Loucy (cell line): ENCODE results near the gene SP110.

ENCODE experiments used
- CTCF ChIP-seq: fragments of 200-600 bp; sonication (generic); conservative IDR thresholded peaks from 2 replicates; pipeline ENCODE4 v1.5.1; 2014; ENCODE audit warnings: mild to moderate bottlenecking, antibody characterized with exemption, low read length
- EZH2phosphoT487 ChIP-seq: fragments of 200-600 bp; IDR thresholded peaks from 2 replicates; pipeline ENCODE4 v1.6.1; 2018; ENCODE audit warnings: antibody characterized with exemption, mild to moderate bottlenecking, moderate library complexity, borderline replicate concordance

DNA sequence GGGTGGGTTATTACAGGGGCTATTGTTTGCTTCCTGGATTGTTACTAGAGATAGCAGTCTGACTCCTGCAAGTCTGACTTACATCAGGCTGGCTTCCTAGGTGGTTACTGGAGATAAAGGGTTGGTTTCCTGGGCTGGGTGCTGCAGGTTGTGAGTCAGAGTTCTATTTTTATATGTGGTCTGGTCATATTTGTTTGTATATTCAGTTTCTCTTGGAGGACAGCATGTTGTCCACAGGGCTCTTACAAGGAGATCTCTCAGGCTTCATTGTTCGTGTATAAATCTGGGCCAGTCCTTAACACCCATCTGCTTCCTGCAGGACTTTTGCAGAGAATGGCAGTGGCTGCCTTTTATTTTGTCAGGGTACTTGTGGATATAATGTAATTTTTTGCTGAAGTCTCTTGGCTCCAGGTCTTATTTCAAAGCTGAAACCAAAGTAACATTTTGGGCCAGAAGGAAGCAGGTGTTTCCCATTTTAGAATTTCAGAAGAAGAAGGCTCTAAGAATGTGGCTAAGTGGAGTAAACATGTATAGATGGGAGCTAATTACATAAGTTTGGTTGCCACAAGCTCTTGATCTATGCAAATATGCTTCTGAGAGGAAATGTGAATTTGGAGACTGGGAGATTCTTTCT lies 85.2 kb downstream of the SP110 start:
- no peak for TF ChIP-seq EZH2phosphoT487
- TF ChIP-seq CTCF: no peak
